Measurements from ENCODE around the gene LAMA2.

DNA sequence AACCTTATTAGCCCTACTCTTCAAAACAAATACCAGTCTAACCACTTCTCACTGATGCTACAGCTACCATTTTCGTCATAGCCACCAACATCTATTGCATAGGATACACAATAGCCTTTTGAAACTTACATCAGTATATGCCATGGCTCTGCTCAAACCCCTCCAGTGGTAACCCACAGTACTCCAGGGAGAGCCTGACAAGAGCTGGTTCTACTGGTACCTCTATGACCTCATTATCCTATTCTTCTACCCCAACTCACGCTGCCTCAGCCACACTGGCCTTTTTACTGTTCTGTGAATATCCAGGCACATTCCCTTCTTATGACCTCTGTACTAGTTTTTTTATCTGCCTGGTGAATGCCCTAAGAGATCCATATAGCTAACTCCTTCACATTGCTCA, 669.5 kb downstream of the LAMA2 start:
- TF ChIP-seq TAF1 (IDR thresholded peaks at IDR 0.05; ENCODE audit: low read depth, low read length): no peak
- TF ChIP-seq GTF2F1 (IDR thresholded peaks at IDR 0.05; ENCODE audit: borderline replicate concordance, low read depth, low read length): no peak
- no peak for TF ChIP-seq MAFK (IDR thresholded peaks at IDR 0.05; ENCODE audit: low read depth, low read length)
- no peak for TF ChIP-seq YY1 (IDR thresholded peaks at IDR 0.05; ENCODE audit: low read depth, low read length)
- TF ChIP-seq RXRA (IDR thresholded peaks at IDR 0.05; ENCODE audit: insufficient read depth, low read depth, low read length): no peak
- TF ChIP-seq CBX5 (IDR thresholded peaks at IDR 0.05; ENCODE audit: low read depth, low read length): no peak
